Left ventricle myocardium inferior (tissue), 1 donor: ENCODE results near the gene PODNL1. TPM values are rescaled to one million over a fixed set of nuclear protein-coding genes. Genes with fewer than 3 reads are reported as not detected.

Experiments used
- DNase-seq: peaks from one replicate; pipeline ENCODE4 v3.0.0-alpha.2; 2020
- H3K27ac ChIP-seq: fragments of 200-600 bp; replicated peaks from 2 replicates; pipeline ENCODE4 v1.8.0; 2021
- H3K27me3 ChIP-seq: fragments of 200-600 bp; 2 replicates; pipeline ENCODE4 v1.8.0; 2021; ENCODE audit warnings: low read depth
- H3K36me3 ChIP-seq: fragments of 200-600 bp; 2 replicates; pipeline ENCODE4 v1.8.0; 2021
- H3K4me1 ChIP-seq: fragments of 200-600 bp; 2 replicates; pipeline ENCODE4 v1.8.0; 2021
- H3K4me3 ChIP-seq: fragments of 200-600 bp; 2 replicates; pipeline ENCODE4 v1.8.0; 2021; ENCODE audit warnings: mild to moderate bottlenecking, moderate library complexity
- H3K9me3 ChIP-seq: fragments of 200-600 bp; replicated peaks from 2 replicates; pipeline ENCODE4 v1.8.0; 2021
- intact Hi-C: fragments of 100-400 bp; cut with micrococcal nuclease; formaldehyde crosslinking; loops from one replicate; pipeline ENCODE4 v1.11.0; 2022
- total RNA-seq: library from RNA; stranded (reverse); fragmentation: NEBNext Ultra II Directional; extraction: Animal tissue kit (Norgen Biotek cat#: 25700); gene quantifications from one replicate; pipeline ENCODE4 v1.2.1, GENCODE V29; 2021
- TF ChIP-seq, protein P1 (sequence below): fragments of 200-600 bp; IDR thresholded peaks from 2 replicates; pipeline ENCODE4 v1.8.0; 2021; ENCODE audit warnings: antibody characterized with exemption, mild to moderate bottlenecking, borderline replicate concordance
- donor health status: DM: no; HTN: yes; CAD: no; lungs with severe emphysema.

PODNL1 gene
- total RNA-seq, 1 donor from 2014 or later: 1.9 TPM

DNA sequence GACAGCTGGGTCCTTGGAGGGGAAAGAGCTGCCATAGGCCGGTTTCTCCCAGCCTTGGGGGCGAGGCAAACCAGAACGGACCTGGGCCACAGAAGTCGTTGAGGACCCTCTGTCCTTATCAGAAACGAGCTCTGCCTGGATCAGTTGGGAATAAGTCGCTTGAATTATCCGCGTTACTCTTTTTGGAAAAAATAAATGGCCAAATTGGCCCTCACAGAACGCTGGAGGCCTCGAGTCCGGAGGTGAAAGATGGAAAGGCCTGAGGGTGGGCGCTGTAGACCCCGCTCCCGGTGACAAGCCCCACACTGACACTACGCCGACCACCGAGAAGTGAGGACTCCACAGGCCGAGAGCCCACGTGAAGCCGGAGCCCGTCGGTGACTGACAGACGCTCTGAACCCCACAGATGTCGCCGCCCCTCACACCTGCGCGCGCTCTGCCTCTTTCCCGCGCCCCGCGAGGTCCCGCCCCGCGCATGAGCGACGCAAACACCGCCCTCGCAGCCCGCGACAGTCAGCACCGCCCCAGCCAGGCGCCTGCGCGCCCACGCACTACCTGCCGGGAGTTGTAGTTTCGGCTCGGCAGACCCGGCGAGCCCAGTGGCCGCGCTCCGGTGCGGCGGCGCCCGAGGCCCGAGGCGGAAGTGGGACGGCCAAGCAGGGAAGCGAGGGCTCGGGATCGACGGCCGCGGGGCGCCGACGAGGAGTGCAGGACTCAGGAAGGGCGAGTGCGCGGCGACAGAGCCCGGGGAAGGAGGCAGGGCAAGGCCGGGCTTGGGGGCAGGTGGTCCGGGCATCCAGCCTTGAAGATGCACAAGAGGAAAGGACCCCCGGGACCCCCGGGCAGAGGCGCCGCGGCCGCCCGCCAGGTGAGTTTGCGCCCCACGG lies 32.3 kb downstream of the PODNL1 start, which contains the start of the genes BRME1 and CC2D1A:
Gene BRME1, minus strand, starts transcription at position 484 of the 887 bp plus-strand sequence. CDS start 1,225 bp downstream, outside the sequence.
Gene CC2D1A, plus strand, starts transcription at position 568 of the 887 bp plus-strand sequence. Its CDS starts 241 bp downstream, at position 809.
- Histone ChIP-seq H3K27ac (peak within 1 kb of the TSS; percentile 74), H3K4me1 (peaks cover 27% of the 10 kb centered on the region), H3K9me3 (no peaks in the 10 kb centered on the region), H3K36me3 (peaks cover 15% of the 10 kb centered on the region), H3K4me3 (peak within 1 kb of the TSS; percentile 96), H3K27me3 (no peaks in the 10 kb centered on the region)
- peak; percentile 94 for DNase-seq
- TF ChIP-seq, protein P1, sequence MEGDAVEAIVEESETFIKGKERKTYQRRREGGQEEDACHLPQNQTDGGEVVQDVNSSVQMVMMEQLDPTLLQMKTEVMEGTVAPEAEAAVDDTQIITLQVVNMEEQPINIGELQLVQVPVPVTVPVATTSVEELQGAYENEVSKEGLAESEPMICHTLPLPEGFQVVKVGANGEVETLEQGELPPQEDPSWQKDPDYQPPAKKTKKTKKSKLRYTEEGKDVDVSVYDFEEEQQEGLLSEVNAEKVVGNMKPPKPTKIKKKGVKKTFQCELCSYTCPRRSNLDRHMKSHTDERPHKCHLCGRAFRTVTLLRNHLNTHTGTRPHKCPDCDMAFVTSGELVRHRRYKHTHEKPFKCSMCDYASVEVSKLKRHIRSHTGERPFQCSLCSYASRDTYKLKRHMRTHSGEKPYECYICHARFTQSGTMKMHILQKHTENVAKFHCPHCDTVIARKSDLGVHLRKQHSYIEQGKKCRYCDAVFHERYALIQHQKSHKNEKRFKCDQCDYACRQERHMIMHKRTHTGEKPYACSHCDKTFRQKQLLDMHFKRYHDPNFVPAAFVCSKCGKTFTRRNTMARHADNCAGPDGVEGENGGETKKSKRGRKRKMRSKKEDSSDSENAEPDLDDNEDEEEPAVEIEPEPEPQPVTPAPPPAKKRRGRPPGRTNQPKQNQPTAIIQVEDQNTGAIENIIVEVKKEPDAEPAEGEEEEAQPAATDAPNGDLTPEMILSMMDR: no peak
- intact Hi-C loops: no loop called here

DNA sequence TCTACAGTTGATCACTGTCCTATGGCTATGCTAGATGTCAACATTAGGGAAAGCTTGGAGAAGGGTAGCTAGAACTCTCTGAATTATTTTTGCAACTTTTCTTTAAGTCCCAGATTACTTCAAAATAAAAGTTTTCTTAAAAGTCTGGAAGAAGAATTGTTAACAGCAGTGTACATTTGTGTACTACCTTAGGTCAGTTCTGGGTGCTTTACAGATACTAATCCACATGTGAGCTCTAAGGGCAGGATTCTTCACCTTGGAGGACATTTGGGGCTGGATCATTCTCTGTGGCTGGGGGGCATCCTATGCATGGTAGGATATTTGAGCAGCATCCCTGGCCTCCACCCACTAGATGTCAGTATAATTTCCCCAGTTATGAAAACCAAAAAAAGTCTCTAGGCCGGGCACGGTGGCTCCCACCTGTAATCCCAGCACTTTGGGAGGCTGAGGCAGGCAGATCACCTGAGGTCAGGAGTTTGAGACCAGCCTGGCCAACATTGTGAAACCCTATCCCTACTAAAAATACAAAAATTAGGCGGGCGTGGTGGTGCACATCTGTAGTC lies 35.1 kb downstream of the PODNL1 start:
- intact Hi-C loops: no loop called here
- TF ChIP-seq, protein P1: peak; percentile 45
- H3K9me3 ChIP-seq: no peaks in the 10 kb centered on the region
- no peak for DNase-seq
- no peaks in the 10 kb centered on the region for H3K27me3 ChIP-seq
- no peak overlapping the region for H3K27ac ChIP-seq
- H3K4me3 ChIP-seq: no peak overlapping the region
- H3K4me1 ChIP-seq: peaks cover 27% of the 10 kb centered on the region
- no peaks in the 10 kb centered on the region for H3K36me3 ChIP-seq

DNA sequence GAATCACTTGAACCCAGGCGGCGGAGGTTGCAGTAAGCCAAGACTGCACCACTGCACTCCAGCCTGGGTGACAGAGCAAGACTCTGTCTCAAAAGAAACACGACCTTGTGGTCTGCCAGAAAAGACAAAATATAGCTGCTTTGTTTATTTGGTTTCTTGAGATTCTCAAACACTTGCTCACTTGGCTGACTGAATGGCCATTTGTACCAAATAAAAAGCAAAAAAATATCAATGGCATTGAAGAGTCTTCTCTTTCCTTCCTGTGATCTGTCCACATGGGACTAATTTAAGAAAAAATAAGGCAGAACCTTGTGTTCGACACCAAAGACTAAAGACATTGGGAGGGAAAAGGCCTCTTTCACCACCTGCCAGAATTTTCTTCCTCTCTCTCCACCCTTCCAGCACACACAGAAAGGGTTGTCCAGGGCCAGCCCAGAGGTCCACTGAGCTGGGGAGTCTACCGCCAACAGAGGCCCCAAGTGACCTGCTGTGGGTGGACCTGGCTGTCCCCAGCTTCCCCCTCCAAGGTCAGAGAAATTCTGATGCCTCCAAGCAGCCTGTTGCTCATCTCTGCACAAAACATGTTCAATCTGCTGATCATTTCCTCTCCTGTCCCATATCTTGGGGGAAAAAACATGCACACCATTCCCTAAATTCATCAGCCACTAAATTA lies 38.2 kb downstream of the PODNL1 start:
- H3K27me3 ChIP-seq: no peaks in the 10 kb centered on the region
- no peak overlapping the region for H3K27ac ChIP-seq
- H3K9me3 ChIP-seq: no peaks in the 10 kb centered on the region
- intact Hi-C loops: no loop called here
- no peaks in the 10 kb centered on the region for H3K36me3 ChIP-seq
- H3K4me1 ChIP-seq: peaks cover under 1% of the 10 kb centered on the region
- H3K4me3 ChIP-seq: no peak overlapping the region
- DNase-seq: no peak
- TF ChIP-seq, protein P1: no peak

DNA sequence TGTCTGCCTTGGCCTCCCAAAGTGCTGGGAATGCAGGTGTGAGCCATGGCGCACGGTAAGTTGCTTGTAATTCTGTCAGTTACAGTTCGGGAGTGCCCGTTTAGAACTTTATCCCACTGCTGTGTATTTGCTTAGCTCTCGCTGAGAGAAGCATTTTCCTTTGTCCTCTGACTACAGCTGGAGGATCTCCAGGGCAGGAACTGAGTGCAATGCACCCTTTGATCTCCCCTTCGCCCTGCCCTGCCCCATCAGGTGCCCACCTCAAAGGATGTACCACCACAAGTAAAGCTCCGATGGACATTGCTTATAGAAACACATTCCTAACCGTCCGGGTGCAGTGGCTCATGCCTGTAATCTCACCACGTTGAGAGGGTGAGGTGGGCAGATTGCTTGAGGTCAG lies 38.8 kb downstream of the PODNL1 start:
- Histone ChIP-seq H3K9me3 (no peaks in the 10 kb centered on the region), H3K4me1 (no peaks in the 10 kb centered on the region), H3K27me3 (no peaks in the 10 kb centered on the region), H3K4me3 (no peak overlapping the region), H3K36me3 (no peaks in the 10 kb centered on the region), H3K27ac (no peak overlapping the region)
- TF ChIP-seq, protein P1: no peak
- no peak for DNase-seq
- intact Hi-C loops: no loop called here

DNA sequence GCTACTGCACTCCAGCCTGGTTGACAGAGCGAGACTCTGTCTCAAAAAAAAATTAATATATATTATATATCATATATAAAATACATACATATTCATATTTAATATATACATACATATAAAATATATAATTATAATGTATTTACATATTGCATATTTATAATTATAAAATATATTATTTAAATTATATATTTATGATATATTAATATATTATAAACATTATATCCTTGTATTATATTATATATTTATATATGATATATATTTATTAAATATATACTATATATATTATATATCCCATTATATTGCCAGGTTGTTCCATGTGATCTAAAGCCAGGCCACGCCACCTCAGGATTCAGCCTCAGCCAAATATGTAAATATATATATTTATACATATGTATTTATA lies 42.0 kb downstream of the PODNL1 start:
- TF ChIP-seq, protein P1: no peak
- Histone ChIP-seq H3K9me3 (no peaks in the 10 kb centered on the region), H3K4me1 (no peaks in the 10 kb centered on the region), H3K27ac (no peak overlapping the region), H3K4me3 (no peak overlapping the region), H3K36me3 (no peaks in the 10 kb centered on the region), H3K27me3 (no peaks in the 10 kb centered on the region)
- intact Hi-C loops: no loop called here
- DNase-seq: no peak
